Common myeloid progenitor, CD34-positive (primary cell): ENCODE data around the gene DCAF11.

ENCODE experiments used
- CTCF ChIA-PET: fragments of 350-600 bp; sonication (Branson Sonifier 250); formaldehyde crosslinking; loops from one replicate; lab custom pipeline; 2021; ENCODE audit warnings: antibody characterized with exemption; lab: Charles Lee
- POLR2A ChIA-PET: fragments of 350-600 bp; sonication (Branson Sonifier 250); formaldehyde crosslinking; loops from one replicate; lab custom pipeline; 2021; ENCODE audit warnings: antibody characterized with exemption; lab: Charles Lee
- DNase-seq, 3 donors: peaks; one replicate each; pipeline versions ENCODE4 v3.0.0 to v3.0.0-alpha.2; 2013
- H3K27ac ChIP-seq, 2 experiments: 1 replicate in 1 of 2; 2 replicates in 1 of 2; pipeline ENCODE4 v1.7.0; 2013; ENCODE audit warnings: inconsistent platforms in 2 of 2, low read length in 2 of 2, mild to moderate bottlenecking in 2 of 2, low read depth in 1 of 2, moderate library complexity in 1 of 2; ENCODE audit not compliant: severe bottlenecking in 2 of 2, insufficient read depth in 1 of 2, poor library complexity in 1 of 2
- H3K27me3 ChIP-seq, 5 experiments: replicated peaks in 2 of 5; 1 replicate in 3 of 5; 2 replicates in 2 of 5; pipeline versions ENCODE4 v1.6.1 to v1.7.0; 2013; ENCODE audit warnings: low read length in 4 of 5, mild to moderate bottlenecking in 2 of 5, moderate library complexity in 2 of 5, inconsistent platforms in 1 of 5; ENCODE audit not compliant: insufficient read depth in 5 of 5, control insufficient read depth in 4 of 5
- H3K36me3 ChIP-seq, 4 experiments: 1 replicate in 2 of 4; 2 replicates in 2 of 4; pipeline versions ENCODE4 v1.6.1 to v1.7.0; 2013; ENCODE audit warnings: low read length in 3 of 4, control low read depth in 1 of 4, mild to moderate bottlenecking in 1 of 4; ENCODE audit not compliant: control insufficient read depth in 4 of 4, insufficient read depth in 4 of 4
- H3K4me1 ChIP-seq, 4 experiments: 1 replicate in 3 of 4; 2 replicates in 1 of 4; pipeline versions ENCODE4 v1.6.1 to v1.7.1; 2013; ENCODE audit warnings: low read length in 3 of 4, mild to moderate bottlenecking in 3 of 4, control low read depth in 1 of 4, inconsistent platforms in 1 of 4, moderate library complexity in 1 of 4; ENCODE audit not compliant: control insufficient read depth in 4 of 4, insufficient read depth in 4 of 4; ENCODE audit errors: control extremely low read depth in 1 of 4
- H3K4me3 ChIP-seq, 7 experiments: 1 replicate in 4 of 7; 2 replicates in 3 of 7; pipeline versions ENCODE4 v1.5.1 to v1.7.0; 2013; ENCODE audit warnings: mild to moderate bottlenecking in 7 of 7, low read length in 6 of 7, moderate library complexity in 6 of 7, inconsistent platforms in 2 of 7, low read depth in 2 of 7, control low read depth in 1 of 7; ENCODE audit not compliant: insufficient read depth in 4 of 7, control insufficient read depth in 1 of 7; ENCODE audit errors: extremely low read depth in 1 of 7
- H3K9me3 ChIP-seq, 5 experiments: 1 replicate in 4 of 5; 2 replicates in 1 of 5; pipeline versions ENCODE4 v1.6.1 to v1.7.1; 2013; ENCODE audit warnings: low read length in 4 of 5, mild to moderate bottlenecking in 2 of 5, inconsistent platforms in 1 of 5, low read depth in 1 of 5, moderate library complexity in 1 of 5; ENCODE audit not compliant: control insufficient read depth in 4 of 5, insufficient read depth in 2 of 5; ENCODE audit errors: control extremely low read depth in 1 of 5
- WGBS: methylation state at CpG from one replicate; pipeline ENCODE4 v1.1.5; 2013; ENCODE audit not compliant: insufficient coverage; 5-methylcytosine and 5-hydroxymethylcytosine counted together

The DCAF11 gene

GRCh38 chr14:24119691-24120090 lies 5.1 kb downstream of the DCAF11 start:
- WGBS: 100% methylated on average over 4 of the region's 6 CpGs
- POLR2A ChIA-PET: interaction anchor here (0.5 to 0.6 kb wide), 2 partner anchors 43 to 60 kb away, joined by 3 to 4 read pairs; no protein-coding TSS in a partner anchor
- CTCF ChIA-PET: interaction anchor here (0.7 to 7.7 kb wide), 6 partner anchors 8 to 40 kb away, joined by 3 to 46 read pairs (median 6); partner anchors contain the start of gene FITM1
- Histone ChIP-seq H3K9me3 (no peaks in the 10 kb centered on the region), H3K4me3 (no peak overlapping the region), H3K27me3 (no peaks in the 10 kb centered on the region), H3K27ac (no peak overlapping the region), H3K4me1 (peaks cover 8 to 18% (median 14%) of the 10 kb centered on the region in 4 experiments), H3K36me3 (peaks cover 22 to 75% (median 61%) of the 10 kb centered on the region in 4 experiments)
- DNase-seq: no peak

DNA sequence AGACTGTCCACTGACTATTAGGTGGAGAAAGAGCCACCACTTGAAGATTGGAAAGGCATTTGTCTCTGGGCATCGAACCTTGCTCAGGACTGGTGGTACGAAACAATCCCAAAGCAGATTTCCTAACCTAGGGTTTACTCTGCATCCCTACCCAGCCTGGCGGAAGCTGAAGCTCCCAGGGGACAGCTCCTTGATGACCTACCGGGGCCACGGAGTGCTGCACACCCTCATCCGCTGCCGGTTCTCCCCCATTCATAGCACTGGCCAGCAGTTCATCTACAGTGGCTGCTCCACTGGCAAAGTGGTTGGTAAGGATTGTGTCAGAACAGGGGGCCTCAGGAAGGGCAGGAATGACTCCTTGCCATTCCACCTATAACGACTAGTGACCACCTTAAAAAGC lies 6.6 kb downstream of the DCAF11 start:
- no peak for DNase-seq
- ChIA-PET CTCF (interaction anchor here (0.8 kb wide), 1 partner anchor 12 kb away, joined by 3 read pairs; no protein-coding TSS in a partner anchor), POLR2A (interaction anchor here (1.0 kb wide), 1 partner anchor 13 kb away, joined by 3 read pairs; no protein-coding TSS in a partner anchor)
- H3K27me3 ChIP-seq: no peaks in the 10 kb centered on the region
- H3K27ac ChIP-seq: no peak overlapping the region
- H3K9me3 ChIP-seq: no peaks in the 10 kb centered on the region
- peaks cover 3 to 8% (median 4%) of the 10 kb centered on the region in 4 experiments for H3K4me1 ChIP-seq
- no peak overlapping the region for H3K4me3 ChIP-seq
- 100% methylated on average over 3 of the region's 8 CpGs for WGBS
- peaks cover 22 to 75% (median 61%) of the 10 kb centered on the region in 4 experiments for H3K36me3 ChIP-seq

GRCh38 chr14:24122416-24122815 lies 7.8 kb downstream of the DCAF11 start:
- H3K27me3 ChIP-seq: no peaks in the 10 kb centered on the region
- no peak for DNase-seq
- no peak overlapping the region for H3K27ac ChIP-seq
- H3K36me3 ChIP-seq: peaks cover 22 to 69% (median 53%) of the 10 kb centered on the region in 4 experiments
- H3K9me3 ChIP-seq: no peaks in the 10 kb centered on the region
- no peak overlapping the region for H3K4me3 ChIP-seq
- no peaks in the 10 kb centered on the region for H3K4me1 ChIP-seq
- ChIA-PET CTCF (interaction anchor here (1.3 kb wide), 1 partner anchor 39 kb away, joined by 3 read pairs; the partner anchor contains the start of gene IRF9), POLR2A (interaction anchor here (1.0 kb wide), 1 partner anchor 12 kb away, joined by 3 read pairs; no protein-coding TSS in a partner anchor)
- 94% methylated on average over 3 of the region's 4 CpGs for WGBS

DNA sequence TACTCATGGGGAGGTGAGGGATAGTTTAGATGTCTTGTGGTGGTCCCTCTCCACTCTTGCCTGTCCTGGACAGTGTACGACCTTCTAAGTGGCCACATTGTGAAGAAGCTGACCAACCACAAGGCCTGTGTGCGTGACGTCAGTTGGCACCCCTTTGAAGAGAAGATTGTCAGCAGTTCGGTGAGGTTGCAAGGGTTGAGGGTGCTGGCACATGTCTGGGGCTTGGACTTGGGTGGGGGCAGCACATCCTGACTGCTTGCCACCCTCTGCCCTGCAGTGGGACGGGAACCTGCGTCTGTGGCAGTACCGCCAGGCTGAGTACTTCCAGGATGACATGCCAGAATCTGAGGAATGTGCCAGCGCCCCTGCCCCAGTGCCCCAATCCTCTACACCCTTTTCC lies 8.3 kb downstream of the DCAF11 start:
- H3K27me3 ChIP-seq: no peaks in the 10 kb centered on the region
- WGBS: 99% methylated on average over 7 of the region's 8 CpGs
- POLR2A ChIA-PET: no interaction called here
- H3K4me1 ChIP-seq: no peaks in the 10 kb centered on the region
- peaks cover 19 to 65% (median 48%) of the 10 kb centered on the region in 4 experiments for H3K36me3 ChIP-seq
- CTCF ChIA-PET: interaction anchor here (0.6 to 1.3 kb wide), 2 partner anchors 39 to 108 kb away, joined by 3 read pairs; partner anchors contain the start of gene IRF9
- H3K9me3 ChIP-seq: no peaks in the 10 kb centered on the region
- H3K4me3 ChIP-seq: no peak overlapping the region
- DNase-seq: no peak
- no peak overlapping the region for H3K27ac ChIP-seq

DNA sequence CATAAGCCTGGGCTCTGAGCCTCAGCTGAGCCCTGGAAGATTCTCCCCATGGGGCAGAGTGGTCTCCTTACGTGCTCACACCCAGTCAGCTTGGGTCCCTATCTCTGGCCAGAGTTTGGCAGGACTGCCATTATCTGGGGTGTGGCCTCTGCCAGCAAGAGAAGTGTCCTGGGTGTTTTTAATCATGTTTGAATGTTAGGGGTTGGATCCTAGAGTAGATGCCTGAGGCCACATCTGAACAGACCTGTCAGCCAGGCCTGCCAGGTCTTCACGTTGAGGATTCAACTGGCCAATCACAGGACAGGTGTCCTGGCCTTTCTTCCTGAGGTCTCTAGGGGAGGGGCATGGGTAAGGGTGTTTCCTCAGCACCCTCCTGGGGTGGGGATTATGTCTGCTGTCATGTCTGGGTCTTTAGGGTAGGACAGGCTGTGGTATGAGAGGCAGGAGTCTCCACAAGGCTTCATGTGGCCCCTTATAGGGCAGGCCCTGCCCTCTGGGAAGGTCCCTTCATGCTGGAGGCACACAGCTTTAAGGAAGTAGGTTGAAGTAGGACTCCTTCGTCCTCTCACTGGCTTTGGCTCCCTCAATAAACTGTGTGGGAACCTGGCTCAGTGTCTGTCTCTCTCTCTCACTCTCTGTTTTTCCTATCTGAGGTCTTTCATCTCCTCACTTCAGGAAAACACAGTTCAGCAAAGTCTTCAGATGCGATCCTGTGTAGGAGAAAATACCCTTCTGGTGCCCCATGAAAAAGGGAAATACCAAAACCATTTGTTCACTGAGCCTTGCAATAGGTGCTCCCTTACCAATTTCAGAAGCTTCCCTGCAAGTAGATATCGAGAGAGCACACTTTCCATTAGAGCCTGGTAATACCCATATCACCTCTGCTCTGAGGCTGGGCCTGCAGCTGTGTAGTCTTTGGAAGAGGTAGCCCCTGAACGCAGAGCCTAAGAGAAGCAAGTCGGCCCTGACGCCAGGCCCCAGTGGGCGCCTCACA lies 9.1 kb downstream of the DCAF11 start:
- Histone ChIP-seq H3K9me3 (no peaks in the 10 kb centered on the region), H3K4me1 (no peaks in the 10 kb centered on the region), H3K4me3 (no peak overlapping the region), H3K36me3 (peaks cover 13 to 56% (median 41%) of the 10 kb centered on the region in 4 experiments), H3K27ac (peak overlapping the region in 1 of 2 experiments; percentile 14), H3K27me3 (no peaks in the 10 kb centered on the region)
- CTCF ChIA-PET: interaction anchor here (0.6 to 1.3 kb wide), 4 partner anchors 10 to 107 kb away, joined by 3 read pairs; partner anchors contain the start of gene IRF9
- POLR2A ChIA-PET: interaction anchor here (1.8 kb wide), 1 partner anchor 8 kb away, joined by 5 read pairs; no protein-coding TSS in a partner anchor
- WGBS: 92% methylated on average over 7 of the region's 9 CpGs
- no peak for DNase-seq

GRCh38 chr14:24126939-24127338 lies 12.4 kb downstream of the DCAF11 start:
- CTCF ChIA-PET: interaction anchor here (1.2 to 3.1 kb wide), 5 partner anchors 8 to 58 kb away, joined by 4 to 18 read pairs (median 5); partner anchors contain the start of genes DCAF11 and NRL

More at GRCh38 chr14:24126939-24127338, 12.4 kb downstream of the DCAF11 start:
- no peak overlapping the region for H3K4me3 ChIP-seq
- H3K4me1 ChIP-seq: peaks cover 0 to 9% (median 4%) of the 10 kb centered on the region in 4 experiments
- peaks cover 8 to 27% (median 17%) of the 10 kb centered on the region in 4 experiments for H3K36me3 ChIP-seq
- no peaks in the 10 kb centered on the region for H3K9me3 ChIP-seq
- H3K27ac ChIP-seq: no peak overlapping the region
- no peaks in the 10 kb centered on the region for H3K27me3 ChIP-seq
- no peak for DNase-seq
- POLR2A ChIA-PET: interaction anchor here (1.2 kb wide), 1 partner anchor 12 kb away, joined by 7 read pairs; the partner anchor contains the start of genes DCAF11 and NRL
